Thyroid gland (tissue), 4 donors: ENCODE measurements around the gene CAPN3.

Experiments
- CTCF ChIP-seq, 6 experiments: fragments of 200-600 bp in 3 of 6; fragments of 450-650 bp in 3 of 6; sonication (generic) in 3 of 6; IDR thresholded peaks; one replicate each; pipeline ENCODE4 v1.5.1; 2016 to 2019; ENCODE audit warnings: antibody characterized with exemption in 6 of 6, mild to moderate bottlenecking in 2 of 6, inconsistent platforms in 1 of 6, moderate library complexity in 1 of 6
- POLR2A ChIP-seq, 2 donors: fragments of 450-650 bp; IDR thresholded peaks; one replicate each; pipeline ENCODE4 v1.6.1; 2017; ENCODE audit warnings: antibody characterized with exemption in 2 of 2, mild to moderate bottlenecking in 2 of 2, moderate library complexity in 1 of 2

DNA sequence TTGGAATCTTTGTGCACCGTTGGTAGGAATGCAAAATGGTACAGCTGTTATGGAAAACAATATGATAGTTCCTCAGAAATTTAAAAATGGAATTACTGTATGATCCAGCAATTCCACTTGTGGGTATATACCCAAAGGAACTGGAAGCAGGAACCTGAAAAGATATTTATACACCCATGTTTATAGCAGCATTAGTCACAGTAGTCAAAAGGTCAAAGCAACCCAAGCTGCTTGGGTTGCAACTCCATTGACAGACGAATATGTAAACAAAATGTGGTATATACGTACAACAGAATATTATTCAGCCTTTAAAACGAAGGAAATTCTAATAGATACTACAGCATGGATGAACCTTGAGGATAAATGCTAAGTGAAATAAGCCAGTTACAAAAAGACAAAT is 35.0 kb upstream of the CAPN3 start:
- TF ChIP-seq CTCF (IDR thresholded peaks at IDR 0.05) (no peak), POLR2A (IDR thresholded peaks at IDR 0.05) (no peak)
